HG03135 (cell line): ENCODE measurements around the gene WEE1.
A peak's percentile ranks its signal among the peaks of the same experiment; 100 is the strongest.
"Not testable (repeated sequence)": the region's sequence is repeated elsewhere in the genome, so short reads cannot be mapped to it uniquely, and the experiment has no call there.

ENCODE experiments used
- ATAC-seq: cut with Tn5 transposase; IDR thresholded peaks from one replicate; pipeline ENCODE4 v1.9.1; 2021; ENCODE audit warnings: mild to moderate bottlenecking, moderate library complexity; ENCODE audit not compliant: unreplicated experiment

WEE1 gene

GRCh38 chr11:9573052-9573774 is at the start of gene WEE1:
Gene WEE1 (plus strand): TSS chr11:9573670. CDS start chr11:9573934, 264 bp downstream.
- peak; percentile 85 for ATAC-seq

- ATAC-seq: no peak
Measured at GRCh38 chr11:9524001-9524400, 49.5 kb upstream of the WEE1 start.

- no peak for ATAC-seq
Measured at GRCh38 chr11:9525116-9525515, 48.4 kb upstream of the WEE1 start.

GRCh38 chr11:9527481-9528135 is 45.9 kb upstream of the WEE1 start:
- no peak for ATAC-seq

- no peak for ATAC-seq
Measured at GRCh38 chr11:9528136-9528501, 45.4 kb upstream of the WEE1 start.

GRCh38 chr11:9528573-9529333 is 44.7 kb upstream of the WEE1 start:
- ATAC-seq: no peak

- no peak for ATAC-seq
Measured at GRCh38 chr11:9529334-9529650, 44.2 kb upstream of the WEE1 start.

GRCh38 chr11:9530020-9530621 is 43.3 kb upstream of the WEE1 start:
- ATAC-seq: no peak

GRCh38 chr11:9530901-9531625 is 42.4 kb upstream of the WEE1 start:
- no peak for ATAC-seq

GRCh38 chr11:9533058-9533457 is 40.4 kb upstream of the WEE1 start:
- ATAC-seq: no peak

- no peak for ATAC-seq
Measured at GRCh38 chr11:9533736-9534473, 39.6 kb upstream of the WEE1 start.

- ATAC-seq: no peak
Measured at GRCh38 chr11:9535189-9535781, 38.2 kb upstream of the WEE1 start.

GRCh38 chr11:9538548-9538947 is 34.9 kb upstream of the WEE1 start:
- ATAC-seq: no peak

- ATAC-seq: not testable (repeated sequence)
Measured at GRCh38 chr11:9549216-9549615, 24.3 kb upstream of the WEE1 start.

- no peak for ATAC-seq
Measured at GRCh38 chr11:9550191-9550628, 23.3 kb upstream of the WEE1 start.

- no peak for ATAC-seq
Measured at GRCh38 chr11:9561279-9561982, 12.0 kb upstream of the WEE1 start.

- no peak for ATAC-seq
Measured at GRCh38 chr11:9562716-9563115, 10.8 kb upstream of the WEE1 start.

GRCh38 chr11:9563196-9563730 is 10.2 kb upstream of the WEE1 start:
- ATAC-seq: no peak
